T-helper 1 cell (primary cell): ENCODE data around the gene PAPPA.

Experiments
- DNase-seq, 5 donors: peaks; one replicate each; pipeline ENCODE4 v3.0.0-alpha.2; 2012 to 2020

The PAPPA gene

DNA sequence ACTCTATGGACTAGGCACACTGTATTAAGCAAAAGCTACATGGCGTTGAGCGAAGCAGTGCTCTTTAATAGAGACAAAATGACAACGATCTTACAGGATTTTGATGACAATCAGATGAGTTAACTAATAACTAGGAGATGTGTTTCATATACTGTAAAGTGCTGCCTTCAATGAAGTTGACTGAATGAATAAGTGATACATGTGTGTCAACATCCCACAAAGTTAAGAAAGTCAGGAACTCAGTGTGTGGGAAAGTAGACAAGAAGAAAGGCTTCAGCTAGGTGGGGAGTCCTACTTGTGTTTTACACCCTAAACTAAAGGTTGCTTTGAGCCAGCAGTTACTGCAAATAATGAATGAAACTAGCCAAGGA is 79.6 kb downstream of the PAPPA start:
- no peak for DNase-seq

- DNase-seq = no peak
These were observed 80.5 kb downstream of the PAPPA start for GRCh38 chr9:116234081-116234480.

GRCh38 chr9:116236979-116237378 is 83.4 kb downstream of the PAPPA start:
- DNase-seq = no peak

DNA sequence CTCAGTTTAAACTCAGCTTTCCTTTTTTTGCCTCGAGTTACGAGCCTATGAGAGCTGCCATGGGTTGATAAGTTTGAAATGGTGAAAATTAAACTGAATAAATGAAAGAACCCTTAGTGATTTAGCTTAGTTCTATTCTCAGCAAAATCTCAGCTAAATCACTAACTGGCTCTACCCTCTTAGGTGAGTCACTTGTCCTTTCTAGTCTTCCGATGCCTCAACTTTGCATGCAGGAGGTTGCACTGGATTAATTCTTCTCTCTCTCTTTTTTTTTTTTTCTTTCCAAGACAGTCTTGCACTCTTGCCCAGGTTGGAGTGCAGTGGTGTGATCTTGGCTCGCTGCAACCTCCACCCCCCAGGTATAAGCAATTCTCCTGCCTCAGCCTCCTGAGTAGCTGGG is 83.9 kb downstream of the PAPPA start:
- DNase-seq = no peak

- DNase-seq = no peak
These were observed 84.6 kb downstream of the PAPPA start for GRCh38 chr9:116238225-116238624.

DNA sequence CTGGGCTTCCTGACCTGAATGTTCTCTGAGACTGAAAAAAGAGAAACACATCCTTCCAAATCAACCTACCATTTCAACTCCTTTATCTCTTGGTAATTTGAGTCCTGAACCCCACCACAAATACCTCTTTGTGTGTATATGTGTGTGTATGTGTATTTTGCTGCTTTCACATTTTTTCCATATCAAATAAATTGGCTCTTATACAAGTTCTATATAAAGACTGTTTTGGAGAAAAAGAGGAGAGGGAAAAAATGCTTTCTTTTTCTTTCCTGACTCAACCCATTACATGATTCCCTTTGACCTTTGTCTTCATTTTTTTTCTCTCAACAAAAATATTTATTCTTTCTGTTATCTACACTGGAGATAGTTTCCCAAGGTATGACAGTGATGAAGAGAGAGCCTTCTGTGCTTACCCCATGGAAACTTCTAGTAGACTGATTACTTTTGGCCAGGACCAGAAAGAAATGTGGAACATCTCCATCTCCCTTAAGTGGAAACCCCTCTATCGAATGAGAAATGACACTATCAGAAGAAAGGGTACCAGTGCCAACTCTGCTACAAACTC is 85.3 kb downstream of the PAPPA start:
- no peak for DNase-seq

GRCh38 chr9:116243708-116244107 is 90.1 kb downstream of the PAPPA start:
- no peak for DNase-seq

DNA sequence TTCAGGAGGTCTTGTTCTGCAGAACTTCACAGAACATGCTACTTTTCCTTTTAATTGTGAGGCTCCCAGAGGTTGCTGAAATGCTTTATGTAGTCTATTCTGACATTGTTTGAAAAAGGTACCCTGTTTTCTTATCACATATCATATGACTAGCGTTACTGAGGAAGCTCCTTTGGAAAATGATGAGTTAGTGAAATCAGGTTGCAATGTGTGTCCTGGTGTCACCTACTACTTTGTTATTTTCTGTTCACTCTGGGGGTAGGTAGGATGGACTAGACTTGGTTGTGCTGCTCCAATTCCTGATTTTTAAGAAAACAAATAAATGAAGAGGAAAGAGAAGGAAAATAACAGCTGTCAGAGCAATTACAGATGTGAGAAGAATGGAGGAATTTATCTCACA is 93.7 kb downstream of the PAPPA start:
- no peak for DNase-seq

GRCh38 chr9:116247791-116248374 is 94.3 kb downstream of the PAPPA start:
- no peak for DNase-seq

DNA sequence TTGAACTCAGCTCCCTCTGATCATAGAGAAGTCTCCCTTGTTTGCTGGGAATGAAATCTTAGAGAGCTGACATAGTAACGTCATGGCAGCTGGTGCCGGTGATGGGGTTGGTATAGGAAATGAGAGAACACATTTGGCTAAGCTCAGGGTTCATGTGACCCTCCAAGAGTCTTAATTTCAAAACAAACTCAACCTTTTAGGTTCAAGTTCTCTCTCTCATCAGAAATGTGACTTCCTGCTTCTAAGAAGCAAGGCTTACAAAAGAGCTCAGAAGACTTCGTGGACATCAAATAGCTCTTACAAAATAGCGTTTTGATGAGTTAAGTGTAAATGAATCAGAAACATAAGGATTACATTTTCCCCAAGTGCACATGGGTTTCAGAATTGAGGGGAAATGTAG is 97.3 kb downstream of the PAPPA start:
- no peak for DNase-seq

GRCh38 chr9:116251366-116251765 is 97.8 kb downstream of the PAPPA start:
- no peak for DNase-seq

DNA sequence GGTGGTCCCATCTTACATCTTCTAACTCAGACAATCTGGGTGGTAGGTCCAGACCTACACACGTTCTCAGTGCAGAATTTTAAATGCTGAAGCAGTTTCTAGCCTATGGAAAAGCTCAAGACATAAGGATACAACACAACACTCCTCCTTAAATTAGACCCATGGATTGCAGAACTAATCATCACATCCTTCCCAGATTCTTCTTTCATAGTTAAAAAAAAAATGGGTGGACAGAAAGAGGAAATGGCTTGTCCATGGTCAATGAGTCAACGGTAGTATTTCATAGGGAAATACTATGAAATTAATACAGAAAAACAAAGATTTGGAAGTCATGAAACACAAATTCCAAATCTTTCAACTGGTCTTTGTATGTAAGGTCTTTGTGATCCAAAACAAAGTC is 106.9 kb downstream of the PAPPA start:
- no peak for DNase-seq

DNA sequence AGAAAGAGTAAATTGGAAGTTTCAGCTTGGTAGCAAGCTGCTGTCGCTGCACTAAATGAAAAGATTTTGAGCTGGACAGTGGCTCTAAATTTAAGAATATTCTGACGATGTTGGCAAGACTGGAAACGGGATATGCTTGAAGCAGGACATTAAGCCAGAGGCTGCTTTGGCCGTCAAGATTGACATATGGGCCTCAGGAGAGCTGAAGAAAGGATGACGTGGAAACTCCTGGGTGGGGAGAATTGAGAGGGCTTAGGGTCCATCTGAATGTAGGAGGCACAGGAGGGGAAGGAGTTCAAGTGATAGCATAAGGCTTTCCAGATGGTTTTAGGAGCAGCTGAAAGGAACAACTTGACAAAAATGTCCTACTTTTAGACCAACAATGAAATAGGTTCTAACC is 108.9 kb downstream of the PAPPA start:
- DNase-seq = no peak

DNA sequence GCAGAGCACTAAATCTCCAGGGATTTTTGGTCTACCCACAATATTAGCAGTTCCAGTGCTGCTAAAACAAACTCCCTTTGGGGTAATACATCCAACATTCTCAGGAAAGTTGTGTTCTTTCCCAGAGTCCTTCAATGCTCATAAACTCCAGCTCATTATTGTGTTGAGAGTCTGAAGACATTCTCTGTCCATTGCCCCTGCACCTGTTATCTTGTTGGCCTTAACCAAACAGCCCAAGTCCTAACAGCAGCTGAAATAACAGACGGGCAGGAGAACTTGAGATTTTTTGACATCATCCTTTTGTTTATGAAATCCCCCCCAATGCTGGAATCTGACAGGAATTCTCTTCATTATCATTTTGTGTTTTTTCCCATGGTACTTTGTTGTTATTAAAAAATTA is 110.8 kb downstream of the PAPPA start:
- DNase-seq = no peak

GRCh38 chr9:116267021-116267420 is 113.4 kb downstream of the PAPPA start:
- DNase-seq = no peak

GRCh38 chr9:116269250-116269649 is 115.7 kb downstream of the PAPPA start:
- DNase-seq = no peak

- DNase-seq = no peak
These were observed 117.0 kb downstream of the PAPPA start for GRCh38 chr9:116270546-116270945.

- DNase-seq = no peak
These were observed 117.7 kb downstream of the PAPPA start for GRCh38 chr9:116271340-116271739.

DNA sequence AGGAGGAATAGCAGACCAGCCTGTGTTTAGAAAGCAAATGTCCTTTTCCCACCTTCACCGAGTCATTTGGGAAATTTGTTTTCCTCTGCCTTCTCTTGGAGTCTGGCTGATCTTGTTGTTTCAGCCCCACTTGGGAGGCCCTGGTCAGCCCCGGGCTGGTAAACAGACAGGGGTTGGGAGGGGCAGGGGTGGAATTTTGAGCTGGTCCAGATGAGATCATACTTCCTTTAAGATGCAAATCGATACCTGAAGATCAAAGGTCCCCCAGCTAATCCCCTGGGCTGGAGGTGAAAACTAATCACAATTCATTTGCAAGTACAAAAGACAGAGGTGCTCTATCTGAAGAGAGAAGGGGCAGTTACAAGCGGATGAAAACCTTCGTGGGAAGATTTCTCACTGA is 118.4 kb downstream of the PAPPA start:
- no peak for DNase-seq

DNA sequence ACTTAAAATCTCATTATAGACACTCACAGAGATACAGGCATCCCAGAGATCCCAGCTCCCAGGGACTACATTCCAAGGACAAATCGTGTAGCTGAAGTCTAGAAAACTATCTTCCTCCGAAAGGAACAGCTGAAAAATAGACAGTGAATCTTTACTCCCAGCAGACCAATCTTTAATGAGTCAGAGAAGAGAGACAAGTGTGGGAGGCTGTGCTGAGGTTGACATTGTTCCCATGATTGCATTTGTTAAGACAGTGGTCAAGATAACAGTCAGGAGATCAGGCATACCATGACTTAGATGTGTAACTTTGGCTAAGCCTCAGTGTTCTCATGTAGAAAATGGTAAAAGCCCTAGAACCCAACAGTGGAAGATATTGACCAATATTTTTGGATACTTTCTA is 120.7 kb downstream of the PAPPA start:
- no peak for DNase-seq

- no peak for DNase-seq
These were observed 122.0 kb downstream of the PAPPA start for GRCh38 chr9:116275418-116276195.

GRCh38 chr9:116276196-116276493 is 122.6 kb downstream of the PAPPA start:
- no peak for DNase-seq

GRCh38 chr9:116276651-116277121 is 123.1 kb downstream of the PAPPA start:
- no peak for DNase-seq

DNA sequence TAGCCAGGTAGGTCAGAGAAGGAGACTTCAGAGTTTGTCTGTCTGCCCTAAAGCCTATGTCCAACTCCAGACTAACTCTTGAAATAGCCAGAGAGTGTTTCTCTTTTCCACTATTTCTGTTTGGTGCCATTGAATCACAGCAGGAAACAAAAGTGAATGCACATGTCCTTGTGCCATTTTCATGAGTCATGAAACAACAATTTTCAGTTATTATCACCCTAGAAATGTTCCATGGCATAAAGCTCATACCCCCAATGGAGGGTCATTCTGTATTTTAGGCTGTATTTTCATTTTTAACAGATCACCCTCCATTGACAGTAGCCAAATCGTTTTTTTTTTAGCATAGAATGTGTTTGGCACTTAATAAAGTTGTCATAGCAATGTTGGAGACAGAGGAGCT is 124.7 kb downstream of the PAPPA start:
- DNase-seq = no peak

- no peak for DNase-seq
These were observed 125.6 kb downstream of the PAPPA start for GRCh38 chr9:116279230-116279629.
